MM.1S (cell line): Measurements from ENCODE around the gene RUNX2.

Experiments used
- DNase-seq: peaks from one replicate; pipeline ENCODE4 v3.0.0-alpha.2; 2015
- H2AFZ ChIP-seq: fragments of 300-600 bp; sonication (generic); 2 replicates; pipeline ENCODE4 v1.6.0; 2016; ENCODE audit warnings: antibody characterized with exemption, low read length
- H3F3A ChIP-seq: fragments of 300-600 bp; sonication (generic); 2 replicates; pipeline ENCODE4 v1.6.1; 2016; ENCODE audit warnings: mild to moderate bottlenecking, antibody characterized with exemption, low read length, moderate library complexity, mixed read lengths; ENCODE audit not compliant: insufficient read depth
- H3K27ac ChIP-seq: fragments of 300-600 bp; sonication (generic); 2 replicates; pipeline ENCODE4 v1.5.1; 2016; ENCODE audit warnings: mild to moderate bottlenecking, low read length
- H3K27me3 ChIP-seq: fragments of 300-600 bp; sonication (generic); replicated peaks from 2 replicates; pipeline ENCODE4 v1.6.0; 2016; ENCODE audit warnings: low read length; ENCODE audit not compliant: insufficient read depth
- H3K36me3 ChIP-seq: fragments of 300-600 bp; sonication (generic); replicated peaks from 2 replicates; pipeline ENCODE4 v1.6.1; 2016; ENCODE audit warnings: mild to moderate bottlenecking, low read length, mixed read lengths; ENCODE audit not compliant: insufficient read depth
- H3K4me1 ChIP-seq: fragments of 300-600 bp; sonication (generic); 2 replicates; pipeline ENCODE4 v1.6.1; 2016; ENCODE audit warnings: low read length, mixed read lengths
- H3K4me2 ChIP-seq: fragments of 300-600 bp; sonication (generic); 2 replicates; pipeline ENCODE4 v1.6.0; 2016; ENCODE audit warnings: low read depth, low read length
- H3K4me3 ChIP-seq: fragments of 300-600 bp; sonication (generic); 2 replicates; pipeline ENCODE4 v1.5.1; 2016; ENCODE audit warnings: low read length, mixed read lengths
- H3K79me2 ChIP-seq: fragments of 300-600 bp; sonication (generic); 2 replicates; pipeline ENCODE4 v1.6.1; 2016; ENCODE audit warnings: mixed run types, low read length, mixed read lengths
- H3K9ac ChIP-seq: fragments of 300-600 bp; sonication (generic); 2 replicates; pipeline ENCODE4 v1.6.1; 2016; ENCODE audit warnings: low read length, mixed read lengths
- H3K9me2 ChIP-seq: fragments of 300-600 bp; sonication (generic); replicated peaks from 2 replicates; pipeline ENCODE4 v1.6.1; 2016; ENCODE audit warnings: mild to moderate bottlenecking, low read length, mixed read lengths; ENCODE audit not compliant: insufficient read depth
- H3K9me3 ChIP-seq: fragments of 300-600 bp; sonication (generic); replicated peaks from 2 replicates; pipeline ENCODE4 v1.6.1; 2016; ENCODE audit warnings: mild to moderate bottlenecking, low read length, mixed read lengths; ENCODE audit not compliant: insufficient read depth
- H4K20me1 ChIP-seq: fragments of 300-600 bp; sonication (generic); 2 replicates; pipeline ENCODE4 v1.6.1; 2016; ENCODE audit warnings: mild to moderate bottlenecking, low read length, moderate library complexity, mixed read lengths; ENCODE audit not compliant: insufficient read depth
- CTCF ChIP-seq: fragments of 300-600 bp; sonication (generic); IDR thresholded peaks from 2 replicates; pipeline ENCODE4 v1.5.1; 2016; ENCODE audit warnings: antibody characterized with exemption, low read length, mixed read lengths
- EZH2 ChIP-seq: fragments of 300-600 bp; sonication (generic); optimal IDR thresholded peaks from 2 replicates; pipeline ENCODE3; 2017; ENCODE audit warnings: low read depth, mild to moderate bottlenecking, antibody characterized with exemption, low read length, mixed read lengths
- EZH2phosphoT487 ChIP-seq: fragments of 300-600 bp; sonication (generic); IDR thresholded peaks from 2 replicates; pipeline ENCODE4 v1.6.1; 2018; ENCODE audit warnings: antibody characterized with exemption, low read length

RUNX2 gene

GRCh38 chr6:45640081-45640491 is 312.0 kb downstream of the RUNX2 start:
- Histone ChIP-seq H3K9me2 (no peaks in the 10 kb centered on the region), H3K9ac (no peak overlapping the region), H3K36me3 (no peaks in the 10 kb centered on the region), H3K4me1 (peaks cover 6% of the 10 kb centered on the region; the same call in 1 of the 2 replicates), H3K4me2 (no peak overlapping the region), H3K9me3 (no peaks in the 10 kb centered on the region), H3K27ac (no peak overlapping the region), H4K20me1 (no peaks in the 10 kb centered on the region), H3K4me3 (no peak overlapping the region), H2AFZ (no peak overlapping the region), H3K27me3 (no peaks in the 10 kb centered on the region), H3K79me2 (no peaks in the 10 kb centered on the region), H3F3A (no peaks in the 10 kb centered on the region)
- no peak for DNase-seq
- TF ChIP-seq CTCF, result no peak
- TF ChIP-seq EZH2phosphoT487, result no peak
- TF ChIP-seq EZH2, result no peak

- Histone ChIP-seq H3K27ac (no peak overlapping the region), H3K36me3 (no peaks in the 10 kb centered on the region), H3K4me2 (no peak overlapping the region), H2AFZ (no peak overlapping the region), H3K79me2 (no peaks in the 10 kb centered on the region), H4K20me1 (no peaks in the 10 kb centered on the region), H3K4me1 (peaks cover 10% of the 10 kb centered on the region; the same call in 1 of the 2 replicates), H3K9me3 (no peaks in the 10 kb centered on the region), H3F3A (no peaks in the 10 kb centered on the region), H3K4me3 (no peak overlapping the region), H3K9me2 (no peaks in the 10 kb centered on the region), H3K27me3 (no peaks in the 10 kb centered on the region), H3K9ac (no peak overlapping the region)
- no peak for DNase-seq
- TF ChIP-seq EZH2phosphoT487 (no peak), EZH2 (no peak), CTCF (no peak)
These were observed 312.7 kb downstream of the RUNX2 start for GRCh38 chr6:45640811-45641210.

GRCh38 chr6:45642331-45643125 is 314.4 kb downstream of the RUNX2 start:
- Histone ChIP-seq H3K36me3 (no peaks in the 10 kb centered on the region), H3K79me2 (no peaks in the 10 kb centered on the region), H3K9me3 (no peaks in the 10 kb centered on the region), H3K4me3 (no peak overlapping the region), H3K9ac (no peak overlapping the region), H4K20me1 (no peaks in the 10 kb centered on the region), H2AFZ (no peak overlapping the region), H3F3A (no peaks in the 10 kb centered on the region), H3K27me3 (no peaks in the 10 kb centered on the region), H3K4me1 (peaks cover 10% of the 10 kb centered on the region; the same call in 1 of the 2 replicates), H3K9me2 (no peaks in the 10 kb centered on the region), H3K4me2 (no peak overlapping the region), H3K27ac (no peak overlapping the region)
- TF ChIP-seq CTCF (no peak), EZH2 (no peak), EZH2phosphoT487 (no peak)
- DNase-seq, result no peak
